ENCODE measurements around the gene MRPL38.

DNA sequence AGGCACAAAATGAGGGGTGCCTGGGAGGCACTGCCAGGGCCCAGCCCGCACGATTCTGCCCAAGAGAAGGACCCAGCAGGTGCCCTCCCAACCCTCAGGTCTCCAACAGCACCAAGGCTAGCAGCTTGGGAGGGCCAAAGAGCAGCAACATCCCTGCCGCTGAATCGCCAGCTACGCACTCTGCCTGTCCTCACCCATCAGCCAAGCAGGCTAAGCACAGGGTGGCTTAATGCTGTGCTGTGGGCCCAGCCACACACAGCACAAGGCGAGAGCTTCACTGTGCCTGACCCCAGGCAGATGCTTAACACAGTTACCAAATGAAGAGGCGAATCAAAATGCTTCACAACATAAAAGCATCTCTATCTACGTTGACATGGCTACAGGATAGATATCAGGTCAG is 10.6 kb upstream of the MRPL38 start:
- TF ChIP-seq, protein P1, sequence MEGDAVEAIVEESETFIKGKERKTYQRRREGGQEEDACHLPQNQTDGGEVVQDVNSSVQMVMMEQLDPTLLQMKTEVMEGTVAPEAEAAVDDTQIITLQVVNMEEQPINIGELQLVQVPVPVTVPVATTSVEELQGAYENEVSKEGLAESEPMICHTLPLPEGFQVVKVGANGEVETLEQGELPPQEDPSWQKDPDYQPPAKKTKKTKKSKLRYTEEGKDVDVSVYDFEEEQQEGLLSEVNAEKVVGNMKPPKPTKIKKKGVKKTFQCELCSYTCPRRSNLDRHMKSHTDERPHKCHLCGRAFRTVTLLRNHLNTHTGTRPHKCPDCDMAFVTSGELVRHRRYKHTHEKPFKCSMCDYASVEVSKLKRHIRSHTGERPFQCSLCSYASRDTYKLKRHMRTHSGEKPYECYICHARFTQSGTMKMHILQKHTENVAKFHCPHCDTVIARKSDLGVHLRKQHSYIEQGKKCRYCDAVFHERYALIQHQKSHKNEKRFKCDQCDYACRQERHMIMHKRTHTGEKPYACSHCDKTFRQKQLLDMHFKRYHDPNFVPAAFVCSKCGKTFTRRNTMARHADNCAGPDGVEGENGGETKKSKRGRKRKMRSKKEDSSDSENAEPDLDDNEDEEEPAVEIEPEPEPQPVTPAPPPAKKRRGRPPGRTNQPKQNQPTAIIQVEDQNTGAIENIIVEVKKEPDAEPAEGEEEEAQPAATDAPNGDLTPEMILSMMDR (IDR thresholded peaks at IDR 0.05) = no peak
- no peak for TF ChIP-seq POLR2AphosphoS5 (IDR thresholded peaks at IDR 0.05)
